Activated CD8-positive, alpha-beta memory T cell treated with anti-CD3 and anti-CD28 coated beads, Interleukin-2, amount 50 U/mL, for 24 hours (primary cell): Measurements from ENCODE around the gene ISL1.

Source experiments
- DNase-seq: peaks from one replicate; pipeline ENCODE4 v3.0.0-alpha.2; 2020; ENCODE audit errors: extremely low read depth

ISL1 gene

GRCh38 chr5:51386916-51387883 is 4.0 kb downstream of the ISL1 start:
- DNase-seq: no peak

GRCh38 chr5:51387884-51388275 is 4.6 kb downstream of the ISL1 start:
- DNase-seq: no peak

DNA sequence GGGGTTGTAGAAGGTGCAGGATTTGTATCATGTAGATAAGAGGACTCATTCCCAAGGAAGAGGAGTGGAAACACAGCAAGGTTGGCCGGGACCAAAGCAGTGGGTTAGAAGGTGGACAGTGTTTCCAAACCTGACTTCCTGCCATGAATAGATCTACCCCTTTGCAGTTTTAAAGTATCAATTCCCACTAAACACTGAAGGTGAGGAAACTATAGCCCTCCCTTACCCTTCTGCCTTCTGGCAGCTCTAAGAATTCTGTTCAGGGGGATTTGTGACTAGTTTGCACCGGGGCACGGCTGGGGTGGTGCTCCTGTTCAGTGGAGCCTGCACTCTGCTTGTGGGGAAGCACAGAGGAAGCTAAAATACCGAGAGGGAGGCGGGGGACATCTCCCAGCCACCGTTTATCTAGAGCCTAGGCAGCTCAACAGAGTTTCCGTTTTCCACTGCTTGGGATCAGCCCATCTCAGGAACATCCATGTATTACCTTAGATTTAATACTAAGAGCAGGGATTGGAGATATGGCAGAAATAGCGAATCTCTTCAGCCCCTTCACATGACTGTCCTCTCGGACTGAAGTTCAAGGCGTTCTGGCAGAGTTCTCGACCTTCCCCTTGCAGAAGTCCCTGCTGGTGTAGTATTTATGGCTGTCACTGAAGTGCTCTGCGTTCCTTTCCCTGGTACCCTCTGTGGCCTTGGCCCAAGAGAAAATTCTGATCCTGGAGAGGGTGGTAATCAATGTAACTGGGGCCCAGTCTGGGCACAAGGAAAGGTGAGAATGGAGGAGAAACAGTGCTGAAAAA is 5.4 kb downstream of the ISL1 start:
- no peak for DNase-seq

- DNase-seq: no peak
Observed at GRCh38 chr5:51389288-51389576, 6.0 kb downstream of the ISL1 start.

- no peak for DNase-seq
Observed at GRCh38 chr5:51389577-51390463, 6.6 kb downstream of the ISL1 start.

GRCh38 chr5:51391175-51391574 is 7.9 kb downstream of the ISL1 start:
- DNase-seq: no peak

DNA sequence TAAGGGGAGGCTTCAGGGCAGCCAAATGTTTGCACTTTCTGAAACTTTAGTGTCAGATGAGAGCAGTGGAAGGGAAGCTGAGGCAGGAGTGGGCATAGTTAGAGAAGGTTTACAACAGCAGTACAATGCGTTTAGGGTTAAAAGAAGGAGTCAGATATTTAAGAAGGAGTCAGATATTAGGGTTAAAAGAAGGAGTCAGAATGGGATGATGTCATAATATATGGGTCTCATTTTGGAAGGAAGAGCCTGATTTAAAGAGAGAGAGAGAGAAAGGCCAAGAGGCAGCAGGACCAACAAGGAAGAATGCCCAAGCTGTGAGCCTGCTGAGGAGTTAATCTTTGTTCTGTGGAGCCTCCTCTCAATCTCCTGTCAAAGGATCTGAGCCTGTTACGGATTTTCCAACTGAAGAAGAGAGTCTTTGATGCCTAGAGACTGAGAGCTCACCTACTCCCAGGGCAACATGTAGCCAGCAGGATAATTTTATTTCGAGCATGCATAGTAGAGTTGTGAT is 9.5 kb downstream of the ISL1 start:
- no peak for DNase-seq

DNA sequence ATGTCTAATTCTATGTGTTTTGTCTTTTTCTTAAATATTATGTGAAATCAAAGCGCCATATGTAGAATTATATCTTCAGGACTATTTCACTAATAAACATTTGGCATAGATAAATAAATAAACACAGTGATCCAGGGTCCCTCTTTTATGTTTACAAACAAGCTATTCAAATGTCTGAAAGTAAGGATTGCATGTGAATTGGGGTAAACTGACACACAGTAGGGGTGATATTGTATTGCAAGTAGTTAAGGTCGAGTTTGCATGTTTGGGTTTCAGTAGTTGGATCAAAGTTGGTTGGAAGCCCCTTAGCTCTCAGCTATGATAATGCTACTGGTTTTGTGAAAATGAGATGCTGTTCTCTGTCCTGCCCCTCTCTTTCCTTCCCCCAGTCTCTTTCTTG is 11.4 kb downstream of the ISL1 start:
- no peak for DNase-seq

DNA sequence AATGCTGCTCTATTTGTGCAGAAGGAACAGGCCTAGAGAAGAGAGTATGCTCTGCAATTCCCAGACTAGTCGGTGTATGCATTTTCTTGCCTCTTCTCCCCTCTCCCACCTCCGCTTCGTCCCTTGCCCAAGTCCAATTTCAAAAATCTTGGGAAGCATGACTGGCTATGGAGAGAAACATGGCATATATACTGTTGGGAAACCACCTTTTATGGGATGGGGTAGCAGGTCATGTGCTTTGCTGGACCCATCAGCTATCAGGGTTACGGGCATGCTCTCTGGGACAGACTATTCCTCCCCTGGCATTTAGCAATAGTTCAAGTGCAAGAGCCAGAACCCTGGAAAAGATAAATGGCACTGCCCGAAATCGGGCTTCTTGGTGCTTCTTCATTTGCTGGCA is 12.0 kb downstream of the ISL1 start:
- no peak for DNase-seq

DNA sequence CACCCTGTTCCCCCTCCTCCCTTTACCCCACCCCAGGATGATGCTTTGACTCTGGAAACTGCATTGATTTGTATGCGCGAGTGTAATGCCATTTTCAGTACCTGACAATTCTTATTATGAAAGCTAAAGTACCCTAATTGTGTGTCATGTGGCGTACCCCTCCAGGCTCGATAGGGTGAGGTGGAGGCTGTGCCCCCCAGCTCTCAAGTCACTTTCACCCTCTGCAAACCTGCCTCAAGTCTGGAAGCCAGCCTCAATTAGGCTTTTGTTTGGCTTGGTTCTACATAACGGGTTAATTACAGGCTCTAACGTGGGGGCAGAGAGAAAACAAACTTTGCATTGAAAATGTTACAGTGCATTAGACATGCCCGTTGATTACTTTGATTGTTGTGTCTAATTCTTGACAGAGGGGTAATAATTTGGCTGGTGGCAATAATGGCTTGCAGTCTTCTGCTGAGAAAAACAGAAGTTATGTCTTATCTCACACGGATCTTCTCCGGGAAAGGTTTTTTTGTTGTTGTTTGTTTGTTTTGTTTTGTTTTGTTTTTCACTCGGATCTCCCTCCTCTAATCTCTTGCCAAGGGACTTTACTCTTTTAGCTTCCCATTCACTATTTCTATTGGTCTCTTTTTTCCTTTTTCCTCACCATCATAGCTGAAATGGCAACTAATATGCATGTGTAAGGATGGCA is 12.6 kb downstream of the ISL1 start:
- no peak for DNase-seq

GRCh38 chr5:51396797-51397196 is 13.5 kb downstream of the ISL1 start:
- no peak for DNase-seq

- no peak for DNase-seq
Observed at GRCh38 chr5:51397996-51398395, 14.7 kb downstream of the ISL1 start.

- no peak for DNase-seq
Observed at GRCh38 chr5:51398875-51399642, 15.8 kb downstream of the ISL1 start.

GRCh38 chr5:51399643-51400006 is 16.4 kb downstream of the ISL1 start:
- no peak for DNase-seq

DNA sequence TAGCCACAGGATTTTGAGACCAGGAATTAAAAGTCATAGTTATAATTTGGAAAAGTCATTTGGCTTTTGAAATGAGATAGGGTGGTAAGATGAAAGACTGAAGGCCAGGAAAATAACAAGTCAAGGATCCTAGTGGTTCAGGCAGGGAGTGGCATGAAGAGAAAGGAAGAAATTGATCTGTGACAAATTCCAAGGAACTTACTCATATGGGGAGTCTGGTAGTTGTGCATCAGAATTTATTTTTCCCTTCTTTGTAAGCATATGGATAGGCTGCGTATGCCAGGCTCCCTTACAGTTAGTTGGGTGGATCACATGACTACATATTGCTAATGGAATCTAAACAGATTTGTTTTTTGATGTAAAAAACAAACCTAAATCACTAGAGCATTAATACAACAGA is 21.0 kb downstream of the ISL1 start:
- DNase-seq: no peak

GRCh38 chr5:51411921-51412325 is 28.7 kb downstream of the ISL1 start:
- no peak for DNase-seq

DNA sequence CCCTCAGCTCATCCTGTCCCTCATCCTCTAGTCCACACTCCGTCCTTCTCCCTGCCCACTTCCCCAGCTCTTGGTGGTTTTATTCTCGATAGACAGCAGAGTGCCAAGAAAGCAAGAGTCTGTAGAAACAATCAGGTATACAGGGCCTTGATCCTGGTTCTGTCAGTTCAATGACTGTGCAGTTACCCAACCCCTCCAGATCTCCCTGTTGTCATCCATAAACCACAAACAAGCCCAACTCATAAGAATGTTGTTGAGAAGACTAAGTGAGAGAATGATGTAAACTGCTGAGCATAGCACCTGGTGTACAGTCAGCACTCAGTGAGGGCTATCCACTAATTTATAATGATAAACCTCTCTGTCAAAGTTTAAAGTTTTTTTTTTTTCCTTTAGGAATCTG is 31.3 kb downstream of the ISL1 start:
- DNase-seq: no peak

DNA sequence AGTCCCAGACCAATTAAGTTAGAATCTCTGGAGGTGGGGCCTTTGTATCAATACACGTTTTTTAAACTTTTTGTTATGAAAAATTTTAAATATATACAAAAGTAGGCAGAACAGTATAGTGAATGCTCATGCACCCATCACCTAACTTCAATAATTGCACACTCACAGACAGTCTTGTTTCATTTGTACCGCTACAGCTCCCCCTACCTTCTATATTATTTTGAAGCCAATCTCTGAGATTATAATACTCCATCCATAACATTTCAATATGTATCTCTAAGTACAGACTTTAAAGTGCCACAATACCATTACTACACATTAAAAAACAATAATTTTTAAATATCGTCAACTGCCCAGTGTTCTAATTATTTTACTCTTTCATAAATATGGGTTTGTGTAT is 32.9 kb downstream of the ISL1 start:
- DNase-seq: no peak

DNA sequence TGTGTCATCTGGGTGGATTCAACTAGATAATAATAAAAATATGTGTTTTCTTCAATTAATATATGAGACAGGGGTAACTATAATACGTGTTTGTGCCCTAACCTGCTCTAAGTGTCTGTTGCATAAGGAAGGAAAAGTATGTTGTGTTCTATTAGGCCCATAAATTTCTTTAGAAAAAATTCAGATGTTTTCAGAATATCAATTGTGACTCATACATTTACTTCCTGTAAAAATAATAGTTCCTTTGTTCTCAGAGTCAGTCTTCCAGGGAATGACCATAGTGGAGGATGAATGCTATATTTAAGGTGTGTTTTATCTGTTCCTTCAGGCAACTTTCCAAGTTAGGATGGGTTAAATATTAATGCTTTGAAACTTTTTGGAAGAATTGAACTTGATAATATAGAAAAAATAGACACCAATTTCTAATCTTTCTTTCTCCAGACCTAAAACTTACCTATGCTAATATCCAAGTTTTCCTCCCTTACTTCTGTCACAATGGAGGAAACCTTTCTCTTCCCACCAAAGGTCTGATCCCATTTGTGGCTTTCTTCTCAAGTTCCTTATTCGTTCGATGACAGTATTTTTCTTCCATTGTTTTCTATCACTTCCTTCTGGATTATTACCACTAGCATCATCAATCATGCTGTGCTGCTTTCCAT is 49.9 kb downstream of the ISL1 start:
- DNase-seq: no peak

GRCh38 chr5:51439232-51439631 is 56.0 kb downstream of the ISL1 start:
- no peak for DNase-seq
